Endothelial cell of umbilical vein (primary cell): ENCODE results near the gene LPP.

Experiments
- EZH2 ChIP-seq: IDR thresholded peaks from 2 replicates; pipeline ENCODE4 v1.6.1; 2012; ENCODE audit warnings: borderline replicate concordance, low read depth, mild to moderate bottlenecking, moderate library complexity, low read length, inconsistent platforms; ENCODE audit not compliant: severe bottlenecking
- POLR2A ChIP-seq: IDR thresholded peaks from 2 replicates; pipeline ENCODE4 v1.6.1; 2012; ENCODE audit warnings: low read depth, mild to moderate bottlenecking, control low read depth, low read length
- POLR2AphosphoS5 ChIP-seq: IDR thresholded peaks from 2 replicates; pipeline ENCODE4 v1.6.1; 2012; ENCODE audit warnings: low read depth, mild to moderate bottlenecking, control low read depth, low read length, moderate library complexity; ENCODE audit not compliant: insufficient read depth
- TF ChIP-seq, protein P1 (sequence below), 2 donors: IDR thresholded peaks; 1 replicate in 1 of 2; 2 replicates in 1 of 2; pipeline ENCODE4 v1.5.1; 2011; ENCODE audit warnings: low read length in 2 of 2, mild to moderate bottlenecking in 2 of 2, moderate library complexity in 2 of 2, control low read depth in 1 of 2, inconsistent platforms in 1 of 2, low read depth in 1 of 2; ENCODE audit not compliant: insufficient read depth in 1 of 2; ENCODE audit errors: extremely low read depth in 1 of 2

DNA sequence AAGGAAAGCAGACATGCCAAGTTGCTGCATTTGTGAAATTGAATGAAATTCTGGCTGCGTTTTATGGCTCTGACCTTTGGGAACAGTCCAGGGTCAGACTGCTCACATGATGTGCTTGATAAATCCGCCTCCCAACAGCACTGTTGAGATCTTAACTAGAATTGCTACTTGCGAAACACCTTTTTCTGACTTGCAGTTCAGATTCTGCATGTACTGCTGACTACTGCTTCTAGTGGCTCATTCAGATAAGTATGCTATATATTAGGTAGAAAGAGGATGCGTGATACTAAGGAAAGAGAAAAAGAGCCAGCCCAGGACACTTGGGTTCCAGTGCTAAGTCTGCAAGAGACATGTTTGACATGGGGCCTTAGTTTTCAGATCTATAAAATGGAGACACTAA, 129.4 kb downstream of the LPP start:
- TF ChIP-seq, protein P1, sequence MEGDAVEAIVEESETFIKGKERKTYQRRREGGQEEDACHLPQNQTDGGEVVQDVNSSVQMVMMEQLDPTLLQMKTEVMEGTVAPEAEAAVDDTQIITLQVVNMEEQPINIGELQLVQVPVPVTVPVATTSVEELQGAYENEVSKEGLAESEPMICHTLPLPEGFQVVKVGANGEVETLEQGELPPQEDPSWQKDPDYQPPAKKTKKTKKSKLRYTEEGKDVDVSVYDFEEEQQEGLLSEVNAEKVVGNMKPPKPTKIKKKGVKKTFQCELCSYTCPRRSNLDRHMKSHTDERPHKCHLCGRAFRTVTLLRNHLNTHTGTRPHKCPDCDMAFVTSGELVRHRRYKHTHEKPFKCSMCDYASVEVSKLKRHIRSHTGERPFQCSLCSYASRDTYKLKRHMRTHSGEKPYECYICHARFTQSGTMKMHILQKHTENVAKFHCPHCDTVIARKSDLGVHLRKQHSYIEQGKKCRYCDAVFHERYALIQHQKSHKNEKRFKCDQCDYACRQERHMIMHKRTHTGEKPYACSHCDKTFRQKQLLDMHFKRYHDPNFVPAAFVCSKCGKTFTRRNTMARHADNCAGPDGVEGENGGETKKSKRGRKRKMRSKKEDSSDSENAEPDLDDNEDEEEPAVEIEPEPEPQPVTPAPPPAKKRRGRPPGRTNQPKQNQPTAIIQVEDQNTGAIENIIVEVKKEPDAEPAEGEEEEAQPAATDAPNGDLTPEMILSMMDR (IDR thresholded peaks at IDR 0.05; ENCODE audit: extremely low read depth in 1 of 2, insufficient read depth in 1 of 2, low read depth in 1 of 2, low read length in 2 of 2) = no peak
- TF ChIP-seq POLR2A (no peak), EZH2 (no peak), POLR2AphosphoS5 (no peak)
